ENCODE data around the gene FTCD.
A peak's percentile ranks its signal among the peaks of the same experiment; 100 is the strongest.
"Not testable (repeated sequence)": the region's sequence is repeated elsewhere in the genome, so short reads cannot be mapped to it uniquely, and the experiment has no call there.

Gene FTCD

GRCh38 chr21:46171585-46171984, 16.2 kb upstream of the FTCD start:
- no peak for FAIRE-seq

DNA sequence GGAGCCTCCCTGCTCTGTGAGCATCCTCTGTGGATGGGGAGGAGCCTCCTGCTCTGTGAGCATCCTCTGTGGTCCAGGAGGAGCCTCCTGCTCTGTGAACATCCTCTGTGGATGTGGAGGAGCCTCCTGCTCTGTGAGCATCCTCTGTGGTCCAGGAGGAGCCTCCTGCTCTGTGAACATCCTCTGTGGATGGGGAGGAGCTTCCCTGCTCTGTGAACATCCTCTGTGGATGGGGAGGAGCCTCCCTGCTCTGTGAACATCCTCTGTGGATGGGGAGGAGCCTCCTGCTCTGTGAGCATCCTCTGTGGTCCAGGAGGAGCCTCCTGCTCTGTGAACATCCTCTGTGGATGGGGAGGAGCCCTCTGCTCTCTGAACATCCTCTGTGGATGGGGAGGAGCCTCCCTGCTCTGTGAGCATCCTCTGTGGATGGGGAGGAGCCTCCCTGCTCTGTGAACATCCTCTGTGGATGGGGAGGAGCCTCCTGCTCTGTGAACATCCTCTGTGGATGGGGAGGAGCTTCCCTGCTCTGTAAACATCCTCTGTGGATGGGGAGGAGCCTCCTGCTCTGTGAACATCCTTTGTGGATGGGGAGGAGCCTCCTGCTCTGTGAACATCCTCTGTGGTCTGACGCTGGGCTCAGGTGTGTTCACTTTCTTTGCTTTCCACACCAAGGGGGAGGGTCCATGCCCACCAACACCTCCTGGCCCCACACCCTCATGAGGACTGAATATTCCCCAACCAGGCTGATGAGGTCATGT, 15.2 kb upstream of the FTCD start:
- not testable (repeated sequence) for FAIRE-seq

- FAIRE-seq, result peak; percentile 71
Measured at GRCh38 chr21:46168659-46169386, 13.4 kb upstream of the FTCD start.

DNA sequence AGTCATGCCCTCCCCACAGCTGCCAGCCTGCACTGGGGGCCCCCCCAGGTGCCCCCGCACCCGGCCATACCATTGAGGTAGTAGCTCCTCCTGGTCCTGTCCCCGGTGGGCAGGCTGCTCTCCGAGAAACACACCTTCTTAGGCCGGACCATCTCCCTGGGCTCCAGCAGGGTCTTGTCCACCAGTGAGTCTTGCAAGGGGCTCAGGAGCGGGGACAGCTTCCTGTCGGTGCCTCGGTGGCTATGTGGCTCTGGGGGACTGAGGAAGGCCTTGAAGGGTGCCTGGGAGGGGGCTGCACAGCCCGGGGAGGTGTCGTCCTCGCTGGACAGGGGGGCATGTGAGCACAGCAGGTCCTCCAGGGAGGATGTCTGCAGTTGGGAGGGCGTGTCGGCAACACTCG, 12.9 kb upstream of the FTCD start:
- no peak for FAIRE-seq

GRCh38 chr21:46165098-46165497, 9.7 kb upstream of the FTCD start:
- FAIRE-seq, result no peak

GRCh38 chr21:46163380-46163779, 8.0 kb upstream of the FTCD start:
- FAIRE-seq, result no peak

GRCh38 chr21:46161633-46162592, 6.5 kb upstream of the FTCD start:
- FAIRE-seq, result no peak

GRCh38 chr21:46160907-46161632, 5.7 kb upstream of the FTCD start:
- FAIRE-seq, result no peak

DNA sequence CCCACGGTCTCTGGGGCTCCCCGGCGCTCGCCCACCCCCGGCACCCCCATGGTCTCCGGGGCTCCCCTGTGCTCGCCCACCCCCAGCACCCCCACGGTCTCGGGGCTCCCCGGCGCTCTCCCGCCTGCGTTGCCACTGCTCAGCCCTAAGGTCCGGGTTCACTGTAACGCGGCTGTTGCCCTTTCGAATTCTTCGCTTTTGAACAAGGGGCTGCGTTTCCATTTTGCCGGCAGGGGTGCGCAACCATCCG, 5.2 kb upstream of the FTCD start:
- no peak for FAIRE-seq

- FAIRE-seq, result no peak
Measured at GRCh38 chr21:46159841-46160656, 4.7 kb upstream of the FTCD start.

DNA sequence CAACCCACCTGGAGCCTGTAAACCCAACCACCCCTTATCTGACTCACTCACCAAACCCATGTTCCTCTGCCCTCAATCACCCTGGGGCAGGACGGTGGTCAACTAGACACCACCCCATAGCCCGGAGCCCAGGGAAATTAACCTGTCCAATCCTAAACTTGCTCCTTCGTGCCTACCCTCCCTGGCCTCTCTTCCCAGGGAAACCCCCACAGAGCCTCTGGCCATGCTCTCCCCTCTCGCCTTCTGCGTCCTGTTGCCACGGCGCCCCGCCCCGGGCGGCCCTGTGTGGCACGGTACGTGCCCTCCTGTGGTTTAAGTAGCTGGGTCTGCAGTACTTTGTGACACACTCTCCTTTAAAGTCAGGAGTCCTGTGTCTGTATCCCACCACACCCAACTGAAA, 4.0 kb upstream of the FTCD start:
- no peak for FAIRE-seq

GRCh38 chr21:46158666-46159300, 3.4 kb upstream of the FTCD start:
- FAIRE-seq, result no peak

DNA sequence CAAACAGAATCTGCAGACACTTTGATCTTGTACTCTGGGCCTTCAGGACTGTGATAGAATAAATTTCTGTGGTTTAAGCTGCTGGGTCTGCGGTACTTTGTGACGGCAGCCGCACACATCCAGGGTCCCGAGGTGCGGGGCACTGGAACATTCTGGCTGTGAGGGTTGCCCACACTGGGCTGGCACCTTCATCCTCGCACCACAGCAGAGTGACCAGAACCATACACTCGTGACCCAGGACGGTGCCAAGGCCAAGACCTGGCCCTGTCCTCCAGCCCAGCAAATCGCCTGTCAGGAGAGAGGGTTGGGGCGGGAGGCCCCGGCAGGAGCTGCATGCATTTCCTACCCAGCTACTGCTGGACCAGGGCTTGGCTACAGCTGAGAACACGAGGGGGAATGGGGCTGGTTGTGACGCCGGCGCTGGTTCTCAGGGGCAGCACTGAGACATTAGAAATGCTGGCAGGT, 2.6 kb upstream of the FTCD start:
- no peak for FAIRE-seq

DNA sequence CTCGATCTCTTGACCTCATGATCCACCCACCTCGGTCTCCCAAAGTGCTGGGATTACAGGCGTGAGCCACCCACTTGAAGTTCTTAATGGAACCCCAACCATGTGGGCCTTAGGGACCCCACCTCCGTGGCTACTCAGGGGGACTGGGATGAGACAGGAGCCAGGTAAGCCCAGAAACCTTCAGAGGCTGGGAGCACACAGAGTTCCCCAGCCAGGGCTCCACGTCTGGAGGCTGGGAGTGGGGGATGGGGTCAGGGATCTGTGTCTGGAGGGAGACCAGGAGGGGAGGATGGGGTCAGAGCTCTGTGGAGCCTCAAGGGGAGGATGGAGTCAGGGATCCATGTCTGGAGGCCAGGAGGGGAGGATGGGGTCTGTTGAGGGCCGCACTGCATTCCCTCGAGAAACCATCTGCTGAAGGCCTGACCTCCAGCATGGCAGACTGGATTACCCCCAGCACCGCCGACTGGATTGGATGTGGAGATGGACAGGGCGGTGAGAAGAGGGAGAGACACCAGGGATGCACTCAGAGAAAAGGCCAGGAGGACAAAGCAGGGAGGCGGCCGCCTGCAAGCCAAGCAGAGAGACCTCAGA, 2.1 kb upstream of the FTCD start:
- no peak for FAIRE-seq

GRCh38 chr21:46156678-46157077, 1.3 kb upstream of the FTCD start:
- no peak for FAIRE-seq

DNA sequence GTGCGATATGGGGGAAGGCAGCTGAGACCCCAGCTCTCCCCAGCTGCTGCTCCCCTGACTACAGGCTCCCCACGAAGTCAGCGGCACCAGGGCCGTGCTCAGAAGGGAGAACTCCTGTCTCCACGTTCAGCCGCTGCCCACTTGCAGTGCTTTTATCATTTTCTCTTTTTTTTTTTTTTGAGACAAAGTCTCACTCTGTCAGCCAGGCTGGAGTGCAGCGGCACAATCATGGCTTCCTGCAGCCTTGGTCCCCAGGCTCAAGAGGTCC, 933 bp upstream of the FTCD start:
- no peak for FAIRE-seq

- no peak for FAIRE-seq
Measured at GRCh38 chr21:46154955-46155513, 345 bp downstream of the FTCD start.

DNA sequence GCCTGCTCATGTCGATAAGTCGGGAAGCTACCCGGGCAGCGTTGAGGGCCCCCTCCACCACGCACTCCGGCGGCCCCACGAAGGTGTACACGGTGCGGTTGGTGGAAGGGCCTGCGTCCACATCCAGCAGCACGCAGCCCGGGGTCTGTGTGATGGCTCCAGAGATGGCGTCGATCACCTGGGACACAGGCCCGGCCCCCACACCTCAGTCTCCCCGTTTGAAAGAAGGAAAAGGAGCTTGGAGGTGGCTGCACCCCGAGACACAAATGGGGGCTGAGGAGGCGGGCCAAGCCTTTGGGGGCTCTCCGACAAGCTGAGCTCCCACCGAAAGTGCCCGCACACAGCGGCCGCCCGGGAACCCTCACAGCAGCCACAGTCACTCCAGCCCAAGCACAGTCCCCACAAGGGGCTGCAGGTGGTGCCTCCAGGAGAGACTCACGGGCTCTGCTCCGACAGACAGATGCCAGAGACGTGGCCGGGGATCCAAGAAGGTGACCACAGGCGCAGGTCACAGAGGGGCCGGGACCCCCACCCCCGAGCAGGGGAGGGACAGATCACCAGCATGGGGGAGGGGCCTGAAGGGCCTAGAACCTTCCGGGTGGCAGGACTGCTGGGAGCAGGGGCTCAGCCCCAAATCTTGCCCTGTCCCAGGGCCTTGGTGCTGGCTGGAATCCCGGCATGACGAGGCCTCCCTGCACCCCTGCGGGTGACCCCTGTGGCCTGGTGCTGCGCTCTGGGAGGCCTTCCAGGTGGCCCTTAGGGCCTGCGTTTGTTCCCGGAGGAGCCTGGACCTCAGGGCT, 1.0 kb downstream of the FTCD start:
- no peak for FAIRE-seq

- no peak for FAIRE-seq
Measured at GRCh38 chr21:46153247-46154154, 1.9 kb downstream of the FTCD start.

All from islet of Langerhans (tissue), 1 donor.